ENCODE results near the gene RRP12.

DNA sequence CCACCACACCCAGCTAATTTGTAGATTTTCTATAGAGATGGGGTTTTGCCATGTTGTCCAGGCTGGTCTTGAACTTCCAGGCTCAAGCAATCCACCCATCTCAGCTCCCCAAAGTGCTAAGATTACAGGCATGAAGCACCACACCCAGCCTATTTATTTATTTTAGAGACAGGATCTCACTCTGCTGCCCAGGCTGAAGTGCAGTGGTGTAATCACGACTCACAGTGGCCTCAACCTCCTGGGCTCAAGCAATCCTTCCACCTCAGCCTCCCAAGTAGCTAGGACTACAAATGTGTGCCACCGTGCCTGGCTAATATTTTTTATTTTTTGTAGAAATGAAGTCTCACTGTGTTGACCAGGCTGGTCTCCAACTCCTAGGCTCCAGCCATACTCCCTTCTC lies 59.7 kb downstream of the RRP12 start:
- TF ChIP-seq HDAC6 (IDR thresholded peaks at IDR 0.05; ENCODE audit: low read depth, low read length) = no peak
- no peak for TF ChIP-seq SMC3 (conservative IDR thresholded peaks at IDR 0.05; ENCODE audit: insufficient read depth, low read depth, low read length)
- no peak for TF ChIP-seq POLR2AphosphoS5 (IDR thresholded peaks at IDR 0.05; ENCODE audit: control insufficient read depth, insufficient read depth, low read depth, low read length)
- no peak for TF ChIP-seq ELF4 (CRISPR knock-in tag; IDR thresholded peaks at IDR 0.05)

Measured in K562 (cell line).